ENCODE data around the gene AZU1.
"Not testable (repeated sequence)": the region's sequence is repeated elsewhere in the genome, so short reads cannot be mapped to it uniquely, and the experiment has no call there.

Gene AZU1

DNA sequence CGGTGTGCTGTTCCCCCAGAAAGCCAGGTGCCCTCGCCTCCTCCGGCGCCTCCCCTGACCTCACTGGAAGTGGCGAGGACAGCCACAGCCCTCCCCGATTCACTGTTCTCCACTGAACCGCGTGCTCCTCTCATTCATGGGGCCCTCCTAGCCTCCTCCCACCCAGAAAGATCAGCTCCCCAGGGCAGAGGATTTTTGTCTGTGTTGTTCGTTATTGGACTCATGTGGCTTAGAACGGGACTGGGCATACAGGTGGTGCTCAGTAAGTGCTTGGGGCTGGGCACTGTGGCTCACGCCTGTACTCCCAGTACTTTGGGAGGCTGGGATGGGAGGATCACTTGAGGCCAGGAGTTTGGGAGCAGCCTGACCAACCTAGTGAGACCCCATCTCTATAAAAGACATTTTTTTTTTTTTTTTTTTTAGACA is 16.9 kb downstream of the AZU1 start:
- no peak overlapping the region for H3K4me2 ChIP-seq (ENCODE audit: low read length)
- H3K9ac ChIP-seq: no peak overlapping the region
- H3K4me1 ChIP-seq: peaks cover 7% of the 10 kb centered on the region
- H3K9me3 ChIP-seq (ENCODE audit: control insufficient read depth, low read length): no peaks in the 10 kb centered on the region
- no peak overlapping the region for H3K4me3 ChIP-seq (ENCODE audit: low read depth, low read length)
- H3K27ac ChIP-seq: no peak overlapping the region
- no peaks in the 10 kb centered on the region for H3K79me2 ChIP-seq
- no peaks in the 10 kb centered on the region for H3K36me3 ChIP-seq (ENCODE audit: control insufficient read depth, insufficient read depth, low read length)
- H3K27me3 ChIP-seq (ENCODE audit: control insufficient read depth, insufficient read depth, low read length): no peaks in the 10 kb centered on the region
- TF ChIP-seq, protein P1, sequence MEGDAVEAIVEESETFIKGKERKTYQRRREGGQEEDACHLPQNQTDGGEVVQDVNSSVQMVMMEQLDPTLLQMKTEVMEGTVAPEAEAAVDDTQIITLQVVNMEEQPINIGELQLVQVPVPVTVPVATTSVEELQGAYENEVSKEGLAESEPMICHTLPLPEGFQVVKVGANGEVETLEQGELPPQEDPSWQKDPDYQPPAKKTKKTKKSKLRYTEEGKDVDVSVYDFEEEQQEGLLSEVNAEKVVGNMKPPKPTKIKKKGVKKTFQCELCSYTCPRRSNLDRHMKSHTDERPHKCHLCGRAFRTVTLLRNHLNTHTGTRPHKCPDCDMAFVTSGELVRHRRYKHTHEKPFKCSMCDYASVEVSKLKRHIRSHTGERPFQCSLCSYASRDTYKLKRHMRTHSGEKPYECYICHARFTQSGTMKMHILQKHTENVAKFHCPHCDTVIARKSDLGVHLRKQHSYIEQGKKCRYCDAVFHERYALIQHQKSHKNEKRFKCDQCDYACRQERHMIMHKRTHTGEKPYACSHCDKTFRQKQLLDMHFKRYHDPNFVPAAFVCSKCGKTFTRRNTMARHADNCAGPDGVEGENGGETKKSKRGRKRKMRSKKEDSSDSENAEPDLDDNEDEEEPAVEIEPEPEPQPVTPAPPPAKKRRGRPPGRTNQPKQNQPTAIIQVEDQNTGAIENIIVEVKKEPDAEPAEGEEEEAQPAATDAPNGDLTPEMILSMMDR (IDR thresholded peaks at IDR 0.05): no peak
- H2AFZ ChIP-seq: no peak overlapping the region

DNA sequence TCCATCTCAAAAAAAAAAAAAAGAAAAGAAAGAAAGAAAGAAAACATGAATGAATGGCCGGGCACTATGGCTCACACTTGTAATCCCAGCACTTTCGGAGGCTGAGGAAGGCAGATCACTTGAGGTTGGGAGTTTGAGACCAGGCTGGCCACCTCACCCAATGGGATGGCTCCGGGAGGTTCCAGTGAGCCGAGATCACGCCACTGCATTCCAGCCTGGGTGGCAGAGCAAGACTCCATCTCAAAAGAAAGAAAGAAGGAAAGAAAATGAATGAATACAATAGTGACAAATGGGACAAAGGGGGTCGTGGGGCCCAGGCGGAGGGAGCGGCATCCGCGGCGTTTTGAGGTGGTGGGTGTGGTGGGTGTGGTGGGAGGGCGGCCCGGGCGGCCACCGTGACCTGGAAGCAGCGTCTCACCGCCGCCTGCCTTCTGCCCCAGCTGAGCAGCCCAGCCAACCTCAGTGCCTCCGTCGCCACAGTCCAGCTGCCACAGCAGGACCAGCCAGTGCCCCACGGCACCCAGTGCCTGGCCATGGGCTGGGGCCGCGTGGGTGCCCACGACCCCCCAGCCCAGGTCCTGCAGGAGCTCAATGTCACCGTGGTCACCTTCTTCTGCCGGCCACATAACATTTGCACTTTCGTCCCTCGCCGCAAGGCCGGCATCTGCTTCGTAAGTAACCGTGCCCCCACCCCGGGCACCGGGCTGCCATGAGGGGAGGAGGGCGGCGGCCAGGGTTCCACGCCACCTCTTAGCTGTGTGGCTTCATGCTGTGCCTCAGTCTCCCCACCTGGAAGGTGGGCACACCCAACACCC is 18.3 kb downstream of the AZU1 start:
- Histone ChIP-seq H3K4me2 (ENCODE audit: low read length) (no peak overlapping the region), H3K79me2 (no peaks in the 10 kb centered on the region), H3K27me3 (ENCODE audit: control insufficient read depth, insufficient read depth, low read length) (no peaks in the 10 kb centered on the region)

DNA sequence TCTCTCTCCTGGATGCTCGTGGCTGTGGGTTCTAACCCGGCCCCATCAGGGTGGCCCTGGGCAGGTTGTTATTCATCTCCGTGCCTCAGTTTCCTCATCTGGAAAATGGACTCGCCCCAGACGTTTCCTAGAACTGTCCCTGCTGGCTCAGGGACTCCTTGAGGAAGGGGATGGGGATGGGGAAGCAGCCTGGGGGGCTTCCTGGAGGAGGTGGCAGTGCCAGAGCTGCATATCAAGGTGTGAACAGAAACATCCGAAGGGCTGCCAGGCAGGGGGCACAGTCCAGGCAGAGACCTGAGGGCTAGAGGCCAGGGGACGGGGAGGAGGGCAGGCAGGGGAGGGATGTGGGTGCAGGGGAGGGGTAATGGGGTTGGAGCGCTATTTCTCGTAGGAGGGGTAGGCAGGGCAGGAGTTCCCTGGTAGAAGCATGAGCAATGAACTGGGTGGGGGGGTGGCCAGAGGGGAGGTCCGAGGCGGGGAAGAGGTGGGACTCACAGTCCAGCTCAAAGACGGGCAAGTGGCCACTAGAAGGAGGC is 20.8 kb downstream of the AZU1 start:
- Histone ChIP-seq H3K79me2 (no peaks in the 10 kb centered on the region), H3K4me1 (peaks cover 9% of the 10 kb centered on the region), H3K9ac (no peak overlapping the region), H3K4me2 (ENCODE audit: low read length) (no peak overlapping the region), H3K36me3 (ENCODE audit: control insufficient read depth, insufficient read depth, low read length) (no peaks in the 10 kb centered on the region), H3K4me3 (ENCODE audit: low read depth, low read length) (no peak overlapping the region), H2AFZ (no peak overlapping the region), H3K9me3 (ENCODE audit: control insufficient read depth, low read length) (no peaks in the 10 kb centered on the region), H3K27me3 (ENCODE audit: control insufficient read depth, insufficient read depth, low read length) (no peaks in the 10 kb centered on the region), H3K27ac (no peak overlapping the region)
- TF ChIP-seq, protein P1 (IDR thresholded peaks at IDR 0.05): no peak

More for the DNA sequence above, 18.3 kb downstream of the AZU1 start:
- Histone ChIP-seq H3K36me3 (ENCODE audit: control insufficient read depth, insufficient read depth, low read length) (no peaks in the 10 kb centered on the region), H3K4me3 (ENCODE audit: low read depth, low read length) (no peak overlapping the region), H2AFZ (no peak overlapping the region), H3K4me1 (peaks cover 12% of the 10 kb centered on the region), H3K9me3 (ENCODE audit: control insufficient read depth, low read length) (no peaks in the 10 kb centered on the region), H3K27ac (no peak overlapping the region), H3K9ac (no peak overlapping the region)
- TF ChIP-seq, protein P1 (IDR thresholded peaks at IDR 0.05): no peak

DNA sequence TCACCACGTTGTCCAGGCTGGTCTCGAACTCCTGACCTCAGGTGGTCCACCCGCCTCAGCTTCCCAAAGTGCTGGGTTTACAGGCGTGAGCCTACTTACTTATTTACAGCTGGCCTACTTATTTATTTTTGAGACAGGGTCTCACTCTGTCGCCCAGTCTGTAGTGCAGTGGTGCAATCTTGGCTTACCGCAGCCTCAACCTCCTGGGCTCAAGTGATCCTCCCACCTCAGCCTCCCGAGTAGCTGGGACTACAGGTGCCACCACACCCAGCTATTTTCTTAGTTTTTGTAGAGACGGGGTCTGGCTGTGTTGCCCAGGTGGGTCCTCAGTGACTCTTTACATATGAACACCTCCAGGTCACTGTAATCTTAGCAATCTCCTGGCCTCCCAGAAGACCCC is 21.6 kb downstream of the AZU1 start:
- H3K27me3 ChIP-seq (ENCODE audit: control insufficient read depth, insufficient read depth, low read length); H2AFZ ChIP-seq; H3K9me3 ChIP-seq (ENCODE audit: control insufficient read depth, low read length); H3K4me3 ChIP-seq (ENCODE audit: low read depth, low read length); H3K4me2 ChIP-seq (ENCODE audit: low read length); H3K36me3 ChIP-seq (ENCODE audit: control insufficient read depth, insufficient read depth, low read length); H3K4me1 ChIP-seq; H3K9ac ChIP-seq; H3K27ac ChIP-seq; H3K79me2 ChIP-seq: not testable (repeated sequence)

DNA sequence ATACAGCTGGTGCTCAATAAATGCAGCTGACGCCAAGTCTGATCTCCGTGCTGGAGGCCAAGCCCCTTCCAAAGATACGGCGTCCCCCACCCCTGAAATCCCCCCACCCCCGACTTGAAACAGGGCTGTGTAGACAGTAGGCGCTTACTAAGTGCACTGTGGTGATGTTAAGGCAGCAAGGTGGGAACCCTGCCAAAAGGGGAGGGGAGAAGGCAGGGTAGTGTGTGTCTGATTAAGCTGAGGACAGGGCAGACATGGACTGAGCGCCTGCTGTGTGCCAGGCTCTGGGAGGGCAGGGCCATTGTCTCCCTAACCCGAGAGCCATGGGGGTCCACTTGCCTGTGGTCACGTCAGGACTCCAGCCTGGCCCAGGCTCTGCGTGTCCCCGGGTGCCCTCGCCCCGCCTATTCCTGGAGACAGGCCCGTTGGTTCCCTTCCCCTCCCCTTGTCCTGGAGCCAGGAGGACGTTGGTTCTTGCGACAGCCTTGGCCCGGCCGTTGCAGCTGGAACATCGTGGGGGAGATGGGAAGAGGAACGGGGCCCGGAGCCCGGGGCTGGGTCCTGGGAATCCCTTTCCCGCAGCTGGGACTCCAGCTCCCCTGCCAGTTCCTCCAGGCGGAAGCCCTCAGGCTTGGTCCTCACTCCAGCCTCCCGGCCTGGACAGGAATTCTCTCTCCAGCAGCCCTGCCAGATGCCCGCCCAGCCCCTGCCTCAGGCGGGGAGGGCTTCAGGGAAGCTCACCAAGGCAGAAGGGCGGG is 22.8 kb downstream of the AZU1 start:
- no peaks in the 10 kb centered on the region for H3K36me3 ChIP-seq (ENCODE audit: control insufficient read depth, insufficient read depth, low read length)
- H3K4me1 ChIP-seq: peaks cover 4% of the 10 kb centered on the region
- H3K9ac ChIP-seq: no peak overlapping the region
- no peaks in the 10 kb centered on the region for H3K79me2 ChIP-seq
- peak overlapping the region; percentile 30 for H3K27ac ChIP-seq
- peak overlapping the region; percentile 75 for H2AFZ ChIP-seq
- H3K4me3 ChIP-seq (ENCODE audit: low read depth, low read length): peak overlapping the region; percentile 5
- H3K27me3 ChIP-seq (ENCODE audit: control insufficient read depth, insufficient read depth, low read length): no peaks in the 10 kb centered on the region
- H3K4me2 ChIP-seq (ENCODE audit: low read length): peak overlapping the region; percentile 31
- no peaks in the 10 kb centered on the region for H3K9me3 ChIP-seq (ENCODE audit: control insufficient read depth, low read length)
- TF ChIP-seq, protein P1 (IDR thresholded peaks at IDR 0.05): no peak
